Endometrium (tissue), 2 donors: ENCODE measurements around the gene MBNL1.
"Not testable (repeated sequence)": the region's sequence is repeated elsewhere in the genome, so short reads cannot be mapped to it uniquely, and the experiment has no call there.

ENCODE experiments used
- FAIRE-seq: peaks from 2 replicates; lab custom pipeline; 2012; peaks lifted over from hg19 to GRCh38; lab: Jason Lieb, UNC
- donor health status: control.
- donor health status: control.

The MBNL1 gene

DNA sequence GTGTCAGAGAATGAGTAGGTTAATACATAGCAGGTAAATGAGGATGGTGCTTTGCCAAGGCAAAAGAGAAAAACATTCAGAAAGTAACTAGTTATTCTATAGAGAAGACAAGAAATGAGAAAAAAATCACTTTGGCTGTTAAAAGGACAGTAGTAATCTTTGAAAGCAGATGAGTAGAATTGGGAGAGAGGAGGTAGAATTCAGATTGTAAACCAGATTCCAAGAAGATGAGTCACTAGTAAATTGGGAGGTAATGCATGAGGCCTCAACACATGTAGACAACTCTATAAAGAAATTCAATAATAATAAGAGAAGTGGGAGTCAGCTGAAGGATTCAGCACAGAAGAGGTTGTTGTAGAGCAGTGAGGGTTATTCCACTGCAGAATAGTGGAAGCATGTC lies 81.4 kb downstream of the MBNL1 start:
- no peak for FAIRE-seq

GRCh38 chr3:152350776-152351175 lies 82.0 kb downstream of the MBNL1 start:
- FAIRE-seq, result no peak

- FAIRE-seq, result no peak
Observed at GRCh38 chr3:152352554-152352953, 83.8 kb downstream of the MBNL1 start.

DNA sequence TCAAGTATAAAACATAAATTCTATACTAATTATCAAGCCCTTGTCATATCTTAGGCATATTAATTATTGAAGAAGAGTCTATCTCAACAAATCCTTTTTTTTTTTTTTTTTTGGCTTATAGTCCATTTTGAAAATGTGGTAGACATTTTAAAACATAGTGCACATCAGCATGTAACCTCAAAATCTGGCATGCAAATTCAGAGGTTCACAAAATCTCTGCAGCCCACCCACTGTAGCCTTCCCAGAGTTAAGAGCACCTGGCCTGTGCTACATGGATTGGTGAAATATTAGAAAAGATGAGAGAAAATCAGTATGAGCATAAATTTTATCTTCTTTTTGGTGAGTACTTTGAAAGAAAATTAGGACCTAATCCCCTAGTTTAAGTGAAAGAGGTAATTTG lies 84.8 kb downstream of the MBNL1 start:
- FAIRE-seq, result no peak

GRCh38 chr3:152355744-152356665 lies 87.3 kb downstream of the MBNL1 start:
- FAIRE-seq, result no peak

GRCh38 chr3:152356870-152357276 lies 88.1 kb downstream of the MBNL1 start:
- no peak for FAIRE-seq

DNA sequence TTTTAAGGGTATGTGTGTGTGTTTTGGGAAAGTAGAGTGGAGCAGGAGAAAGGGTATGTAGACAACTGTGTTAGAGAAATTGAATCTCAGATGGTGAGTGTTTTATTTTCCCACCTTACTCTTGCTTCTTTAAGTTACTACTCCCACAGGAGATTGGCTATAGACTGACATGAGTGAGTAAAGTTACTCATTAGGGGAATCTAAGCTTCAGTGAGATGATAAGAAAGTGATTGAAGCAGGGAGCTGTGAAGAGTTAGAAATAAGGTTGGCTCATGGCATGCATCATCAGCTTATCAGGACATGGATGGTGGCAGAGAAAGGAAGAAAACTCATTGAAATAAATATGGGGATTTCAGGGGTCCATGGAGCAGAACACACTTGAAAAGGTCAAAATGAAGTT lies 88.9 kb downstream of the MBNL1 start:
- no peak for FAIRE-seq

DNA sequence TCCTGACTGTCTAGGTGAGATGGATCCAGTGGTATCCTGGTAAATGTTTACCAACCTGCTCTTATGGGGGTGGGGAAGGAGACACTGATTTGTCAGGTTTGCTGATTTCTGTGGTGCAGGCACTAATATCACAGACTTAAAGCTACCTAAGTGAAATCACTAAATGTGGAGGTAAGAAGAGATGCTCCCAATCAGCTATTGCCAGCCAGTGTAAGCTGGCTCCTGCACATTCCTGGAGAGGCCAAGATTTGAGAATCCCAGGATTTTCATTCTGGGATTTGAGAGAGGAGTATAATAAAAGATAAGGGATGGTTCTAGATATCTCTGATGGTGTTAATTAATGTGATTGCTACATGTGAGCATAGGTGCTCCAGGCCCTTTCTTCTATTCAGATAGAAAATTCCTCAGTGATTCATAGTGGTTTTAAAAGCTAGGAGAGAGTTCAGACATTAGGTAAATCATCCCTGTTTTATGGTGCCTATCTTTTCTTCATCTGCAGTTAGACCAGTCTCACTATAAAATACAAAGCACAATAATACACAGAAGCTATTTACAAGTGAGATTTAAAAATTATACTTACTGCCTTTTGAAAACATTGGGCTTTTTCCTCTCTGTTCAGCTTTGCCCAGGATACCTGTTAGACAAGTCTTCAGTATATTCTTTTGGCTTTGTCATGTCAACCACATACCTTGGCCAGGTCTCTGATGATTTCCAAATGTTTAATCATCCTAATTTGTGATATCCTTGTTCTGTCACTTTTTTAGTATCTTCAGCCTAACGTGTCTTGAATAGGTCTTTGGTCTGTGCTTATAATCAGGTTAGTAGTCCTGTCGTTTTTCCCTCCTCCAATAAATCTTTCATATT lies 90.9 kb downstream of the MBNL1 start:
- no peak for FAIRE-seq

DNA sequence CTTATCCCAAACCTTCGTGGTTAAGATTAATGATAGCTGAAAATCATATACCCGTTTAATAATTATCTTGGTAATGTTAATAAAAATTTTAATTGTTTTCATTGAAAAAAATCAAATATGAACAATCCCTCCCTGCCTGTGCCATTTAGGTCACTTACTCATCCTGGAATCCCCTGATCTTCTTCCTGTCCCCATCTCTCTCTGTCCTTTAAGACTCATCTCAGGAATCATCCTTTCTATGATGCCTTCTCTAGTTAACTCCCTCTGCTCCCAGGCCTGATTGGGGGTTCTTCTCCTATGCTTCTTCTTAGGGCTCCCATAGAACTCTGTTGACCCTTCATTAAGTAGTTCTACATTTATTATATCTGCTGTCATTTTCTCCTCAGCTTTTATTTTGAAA lies 91.6 kb downstream of the MBNL1 start:
- no peak for FAIRE-seq

GRCh38 chr3:152360966-152361365 lies 92.2 kb downstream of the MBNL1 start:
- FAIRE-seq, result no peak

DNA sequence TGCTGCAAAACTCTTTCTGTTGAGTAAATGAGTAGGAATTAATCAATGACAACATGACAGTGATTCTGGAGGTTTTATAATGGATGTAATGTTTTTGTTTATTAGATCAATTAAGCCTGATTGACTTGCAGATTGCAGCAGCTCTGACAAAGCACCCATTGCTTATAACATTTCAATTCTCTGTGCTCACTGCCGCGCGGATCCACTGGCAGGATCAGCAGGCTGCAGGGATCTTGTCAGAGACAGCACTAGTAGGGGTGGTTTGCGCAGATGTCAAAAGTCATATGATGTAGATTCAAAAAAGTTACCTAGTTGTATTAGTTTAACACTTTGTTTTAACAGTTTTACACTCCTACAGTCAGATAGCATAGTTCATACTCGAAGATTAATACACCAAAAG lies 93.4 kb downstream of the MBNL1 start:
- no peak for FAIRE-seq

DNA sequence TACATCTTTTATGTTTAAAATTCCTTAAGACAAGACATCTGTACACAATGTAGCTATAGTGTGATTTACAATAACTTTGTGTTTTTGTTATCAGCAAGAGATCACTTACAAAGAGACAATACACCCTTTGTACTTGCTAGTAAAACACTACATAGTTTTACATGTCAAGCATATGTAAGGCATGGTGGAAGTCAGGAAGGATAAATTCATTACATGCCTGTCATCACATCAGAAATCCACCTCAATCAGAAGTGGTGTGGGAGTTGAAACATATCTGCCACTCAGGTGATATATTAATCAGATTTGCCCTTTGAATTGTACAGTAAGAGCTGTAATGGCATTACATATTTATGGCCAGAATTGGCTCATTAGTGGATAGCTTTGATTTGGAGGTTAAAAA lies 95.5 kb downstream of the MBNL1 start:
- no peak for FAIRE-seq

DNA sequence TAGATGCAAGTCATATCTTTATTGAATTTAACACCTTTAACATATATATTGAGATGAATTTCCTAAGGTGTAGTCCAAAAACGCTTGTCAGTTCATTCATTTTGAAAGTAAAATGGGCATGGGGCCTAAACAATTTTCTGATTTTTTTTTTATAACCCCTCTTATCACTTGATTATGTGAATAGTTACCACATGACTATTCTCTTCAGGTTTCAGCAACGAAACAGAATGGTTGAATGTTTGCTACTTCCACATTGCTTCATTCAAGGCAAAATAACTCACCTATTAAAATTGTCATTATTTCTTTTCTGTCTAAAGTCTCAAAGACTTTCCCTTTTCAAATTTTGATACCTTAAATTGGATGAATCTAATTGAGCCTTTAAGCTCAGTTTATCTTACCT lies 96.4 kb downstream of the MBNL1 start:
- FAIRE-seq, result no peak

DNA sequence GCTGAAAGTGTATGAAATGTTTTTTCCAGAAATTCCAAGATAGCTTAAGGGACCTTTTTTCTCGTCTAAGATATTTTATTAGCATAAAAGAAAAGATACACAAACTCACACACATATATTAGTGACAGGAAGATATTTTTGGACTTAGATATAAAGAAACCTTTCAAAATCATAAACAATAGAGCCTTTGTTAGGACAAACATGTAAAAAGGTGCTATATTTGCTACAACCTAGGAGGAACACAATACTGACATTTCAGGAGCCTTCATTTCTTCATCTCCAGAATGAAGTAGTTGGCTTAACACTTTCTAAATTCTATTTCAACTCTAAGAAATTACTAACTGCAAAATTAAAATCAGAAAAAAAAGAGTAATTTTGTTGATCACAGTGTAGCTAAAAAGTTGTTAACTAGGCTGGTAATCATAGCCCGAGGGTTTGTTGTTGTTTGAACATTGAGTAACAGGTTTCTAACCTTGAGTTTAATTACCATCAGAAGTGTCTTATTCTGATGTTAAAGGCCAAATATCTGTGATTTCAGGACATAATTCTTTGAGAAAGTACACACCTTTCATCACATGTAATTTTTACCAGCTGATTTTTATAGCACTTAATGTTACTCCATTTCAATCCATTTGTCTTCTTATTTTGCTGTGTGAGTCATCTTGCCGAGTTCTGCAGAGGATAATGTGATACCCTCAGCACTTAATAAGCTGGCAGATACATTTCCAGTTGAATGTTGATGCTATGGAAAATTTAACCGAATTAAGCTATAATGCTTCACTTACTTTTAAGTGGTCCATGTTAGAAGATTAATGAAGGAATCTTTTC lies 97.3 kb downstream of the MBNL1 start:
- FAIRE-seq, result no peak

- FAIRE-seq, result not testable (repeated sequence)
Observed at GRCh38 chr3:152367192-152367591, 98.5 kb downstream of the MBNL1 start.

DNA sequence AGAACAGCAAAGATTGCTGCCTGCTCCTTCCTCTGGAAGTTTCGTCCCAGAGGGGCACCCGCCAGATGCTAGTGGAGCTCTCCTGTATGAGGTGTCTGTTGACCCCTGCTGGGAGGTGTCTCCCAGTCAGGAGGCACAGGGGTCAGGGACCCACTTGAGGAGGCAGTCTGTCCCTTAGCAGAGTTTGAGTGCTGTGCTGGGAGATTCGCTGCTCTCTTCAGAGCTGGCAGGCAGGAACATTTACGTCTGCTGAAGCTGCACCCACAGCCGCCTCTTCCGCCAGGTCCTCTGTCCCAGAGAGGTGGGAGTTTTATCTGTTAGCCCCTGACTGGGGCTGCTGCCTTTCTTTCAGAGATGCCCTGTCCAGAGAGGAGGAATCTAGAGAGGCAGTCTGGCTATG lies 103.9 kb downstream of the MBNL1 start:
- FAIRE-seq, result not testable (repeated sequence)

GRCh38 chr3:152373379-152373778 lies 104.7 kb downstream of the MBNL1 start:
- no peak for FAIRE-seq

DNA sequence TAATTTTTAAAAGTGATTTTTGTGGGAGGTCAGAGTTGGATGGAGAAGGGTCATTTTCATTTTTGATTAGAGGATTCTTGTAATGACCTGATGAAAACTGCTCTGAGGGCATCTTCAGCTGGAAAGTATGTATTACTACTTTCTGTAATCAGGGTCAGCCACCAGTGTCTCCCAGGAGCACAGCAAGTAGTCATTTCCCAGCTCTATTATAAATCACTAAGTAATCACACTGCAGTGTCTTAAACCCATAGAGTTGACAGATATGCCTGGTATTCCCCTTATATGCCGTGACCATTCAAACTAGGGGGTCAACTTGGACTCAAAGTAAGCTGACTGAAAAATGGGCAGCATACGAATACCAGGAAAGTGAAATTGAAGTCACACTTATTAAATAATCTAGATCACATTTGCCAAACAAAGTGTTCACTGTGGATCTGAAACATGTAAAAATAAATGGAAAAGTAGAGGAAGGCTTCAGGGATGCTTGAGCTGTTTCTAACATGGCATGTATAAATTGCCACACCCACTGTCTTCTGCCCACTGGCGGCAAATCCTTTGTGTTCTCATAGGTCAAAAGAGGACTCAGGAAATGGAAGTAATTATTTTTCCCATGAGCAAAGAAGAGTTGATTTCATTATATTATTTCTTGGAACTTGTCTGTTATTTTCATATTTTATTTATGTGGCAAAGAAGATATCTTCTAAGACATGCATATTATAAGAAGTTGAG lies 105.7 kb downstream of the MBNL1 start:
- FAIRE-seq, result no peak

- no peak for FAIRE-seq
Observed at GRCh38 chr3:152375546-152375945, 106.8 kb downstream of the MBNL1 start.

GRCh38 chr3:152376351-152377183 lies 107.8 kb downstream of the MBNL1 start:
- no peak for FAIRE-seq

- no peak for FAIRE-seq
Observed at GRCh38 chr3:152377184-152377570, 108.4 kb downstream of the MBNL1 start.
